Adipocyte (in vitro differentiated cells): ENCODE data around the gene TTC24.
"Not testable (repeated sequence)": the region's sequence is repeated elsewhere in the genome, so short reads cannot be mapped to it uniquely, and the experiment has no call there.

Experiments
- DNase-seq: peaks from one replicate; pipeline ENCODE4 v3.0.0-alpha.2; 2015; ENCODE audit warnings: low read depth
- H3K27me3 ChIP-seq: replicated peaks from 2 replicates; pipeline ENCODE4 v1.7.0; 2013; ENCODE audit warnings: mild to moderate bottlenecking, low read length, moderate library complexity; ENCODE audit not compliant: control insufficient read depth, insufficient read depth
- H3K36me3 ChIP-seq: 2 replicates; pipeline ENCODE4 v1.7.0; 2013; ENCODE audit warnings: low read length, mild to moderate bottlenecking, moderate library complexity; ENCODE audit not compliant: control insufficient read depth, insufficient read depth, severe bottlenecking
- H3K4me1 ChIP-seq: 2 replicates; pipeline ENCODE4 v1.7.0; 2013; ENCODE audit warnings: mild to moderate bottlenecking, low read length, moderate library complexity; ENCODE audit not compliant: control insufficient read depth, insufficient read depth
- H3K4me3 ChIP-seq: 2 replicates; pipeline ENCODE4 v1.7.0; 2013; ENCODE audit warnings: mild to moderate bottlenecking, low read length, moderate library complexity
- H3K9ac ChIP-seq: 2 replicates; pipeline ENCODE4 v1.7.0; 2013; ENCODE audit warnings: mild to moderate bottlenecking, low read length, moderate library complexity
- H3K9me3 ChIP-seq: 2 replicates; pipeline ENCODE4 v1.7.0; 2013; ENCODE audit warnings: mild to moderate bottlenecking, low read length, moderate library complexity; ENCODE audit not compliant: control insufficient read depth

Gene TTC24

DNA sequence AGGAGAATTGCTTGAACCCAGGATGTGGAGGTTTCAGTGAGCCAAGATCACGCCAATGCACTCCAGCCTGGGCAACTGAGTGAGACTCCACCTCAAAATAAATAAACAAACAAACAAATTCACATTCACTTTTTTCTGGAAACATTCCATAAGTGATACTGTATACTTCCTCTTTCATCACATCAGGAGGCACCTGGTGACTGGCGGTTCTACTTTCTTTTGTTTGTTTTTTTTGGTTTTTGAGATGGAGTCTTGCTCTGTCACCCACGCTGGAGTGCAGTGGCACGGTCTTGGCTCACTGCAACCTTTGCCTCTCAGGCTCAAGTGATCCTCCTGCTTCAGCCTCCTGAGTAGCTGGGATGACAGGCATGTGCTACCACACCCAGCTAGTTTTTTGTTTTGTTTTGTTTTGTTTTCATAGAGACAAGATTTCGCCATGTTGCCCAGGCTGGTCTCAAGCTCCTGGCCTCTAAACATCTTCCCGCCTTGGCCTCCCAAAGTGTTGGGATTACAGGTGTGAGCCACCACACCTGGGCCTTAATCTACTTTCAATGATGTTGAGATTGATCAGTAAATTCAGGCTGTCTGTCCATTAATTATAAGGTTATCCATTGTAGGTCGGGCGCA lies 50.4 kb downstream of the TTC24 start:
- DNase-seq, result no peak
- peaks cover 78% of the 10 kb centered on the region for H3K27me3 ChIP-seq
- peaks cover 2% of the 10 kb centered on the region for H3K4me1 ChIP-seq
- no peak overlapping the region for H3K4me3 ChIP-seq
- no peaks in the 10 kb centered on the region for H3K36me3 ChIP-seq
- H3K9me3 ChIP-seq, result no peaks in the 10 kb centered on the region
- H3K9ac ChIP-seq, result no peak overlapping the region

DNA sequence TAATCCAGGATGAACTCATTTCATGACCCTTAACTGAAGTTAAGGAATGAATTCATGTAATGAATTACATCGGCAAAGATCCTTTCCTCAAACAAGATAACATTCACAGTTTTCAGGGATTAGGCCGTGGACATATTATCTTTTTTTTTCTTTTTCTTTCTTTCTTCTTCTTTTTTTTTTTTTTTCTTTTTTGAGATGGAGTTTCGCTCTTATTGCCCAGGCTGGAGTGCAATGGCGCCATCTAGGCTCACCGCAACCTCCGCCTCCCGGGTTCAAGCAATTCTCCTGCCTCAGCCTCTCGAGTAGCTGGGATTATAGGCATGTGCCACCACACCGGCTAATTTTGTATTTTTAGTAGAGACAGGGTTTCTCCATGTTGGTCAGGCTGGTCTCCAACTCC lies 51.6 kb downstream of the TTC24 start:
- not testable (repeated sequence) for H3K9ac ChIP-seq, H3K36me3 ChIP-seq, H3K4me3 ChIP-seq, H3K4me1 ChIP-seq, DNase-seq, H3K9me3 ChIP-seq
- H3K27me3 ChIP-seq, result peaks cover 76% of the 10 kb centered on the region

DNA sequence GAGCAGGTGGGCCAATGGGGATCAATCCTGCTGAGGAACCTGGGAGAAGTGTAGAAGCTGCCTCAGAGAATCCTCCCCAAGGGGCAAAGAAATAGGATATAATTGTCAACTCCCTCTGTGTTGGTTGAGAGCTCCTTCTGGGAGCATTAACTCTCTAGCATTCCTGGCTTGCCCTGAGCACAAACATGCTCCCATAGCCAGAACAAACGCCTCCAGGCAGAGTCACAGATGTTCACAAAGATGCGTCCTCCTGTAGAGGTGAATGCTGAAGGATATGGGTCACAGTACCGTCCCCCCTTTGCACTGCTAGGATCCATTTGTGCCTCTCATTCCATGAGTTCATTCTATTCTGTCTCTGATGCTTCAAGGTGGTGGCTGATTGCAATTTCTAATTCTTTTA lies 52.8 kb downstream of the TTC24 start:
- DNase-seq, result no peak
- no peaks in the 10 kb centered on the region for H3K4me1 ChIP-seq
- no peaks in the 10 kb centered on the region for H3K9me3 ChIP-seq
- no peaks in the 10 kb centered on the region for H3K36me3 ChIP-seq
- no peak overlapping the region for H3K4me3 ChIP-seq
- H3K9ac ChIP-seq, result no peak overlapping the region
- H3K27me3 ChIP-seq, result peaks cover 79% of the 10 kb centered on the region
